Measurements from ENCODE around the gene EFTUD2.
"Not testable (repeated sequence)": the region's sequence is repeated elsewhere in the genome, so short reads cannot be mapped to it uniquely, and the experiment has no call there.

The EFTUD2 gene

DNA sequence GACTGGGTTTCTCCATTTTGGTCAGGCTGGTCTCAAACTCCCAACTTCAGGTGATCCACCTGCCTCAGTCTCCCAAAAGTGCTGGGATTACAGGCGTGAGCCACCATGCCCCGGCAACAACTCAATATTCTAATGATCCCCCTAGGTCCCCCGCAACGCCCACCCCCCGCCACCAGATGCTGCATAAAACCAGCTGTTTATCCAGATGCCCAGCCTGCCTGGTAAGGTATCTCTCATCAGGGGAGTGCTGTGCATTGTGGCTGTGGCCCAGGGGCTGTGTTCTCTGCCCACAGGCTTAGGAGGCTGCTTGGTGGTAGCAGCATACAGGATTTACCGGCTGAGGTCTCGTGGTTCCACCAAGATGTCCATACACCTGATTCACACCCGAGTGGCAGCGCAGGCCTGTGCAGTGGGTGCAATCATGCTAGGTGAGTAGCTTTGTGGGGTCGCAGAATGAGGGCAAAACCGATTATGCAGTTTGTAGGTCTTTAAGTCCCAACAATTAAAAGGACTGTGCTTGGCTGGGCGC lies 50.2 kb downstream of the EFTUD2 start:
- no peak for DNase-seq (ENCODE audit: low read depth in 3 of 3)

DNA sequence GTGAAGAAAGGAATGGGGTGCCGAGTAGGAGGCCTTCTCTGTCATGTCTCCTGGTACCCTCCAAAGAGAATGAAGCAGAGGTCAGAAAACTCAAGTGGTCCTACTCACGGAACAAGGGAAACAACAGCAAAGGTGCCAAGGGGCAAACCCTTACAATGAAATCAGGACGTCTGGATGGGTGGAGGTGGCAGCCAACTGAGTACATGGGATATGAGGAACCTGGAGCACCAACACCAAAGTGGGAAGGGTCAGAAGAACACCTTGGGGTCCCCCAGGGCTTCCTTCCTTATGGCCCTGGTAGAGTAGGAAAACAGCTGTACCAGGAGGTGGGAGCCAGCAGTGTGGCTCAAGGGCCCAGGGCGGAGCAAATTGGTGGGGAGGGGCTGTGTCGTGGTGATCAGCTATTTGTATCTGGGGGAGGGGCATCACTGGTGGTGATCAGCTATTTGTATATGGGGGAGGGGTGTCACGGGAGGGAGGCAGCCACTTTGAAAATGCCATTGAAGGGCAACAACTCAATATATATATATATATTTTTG lies 50.9 kb downstream of the EFTUD2 start:
- DNase-seq (ENCODE audit: low read depth in 3 of 3): no peak

DNA sequence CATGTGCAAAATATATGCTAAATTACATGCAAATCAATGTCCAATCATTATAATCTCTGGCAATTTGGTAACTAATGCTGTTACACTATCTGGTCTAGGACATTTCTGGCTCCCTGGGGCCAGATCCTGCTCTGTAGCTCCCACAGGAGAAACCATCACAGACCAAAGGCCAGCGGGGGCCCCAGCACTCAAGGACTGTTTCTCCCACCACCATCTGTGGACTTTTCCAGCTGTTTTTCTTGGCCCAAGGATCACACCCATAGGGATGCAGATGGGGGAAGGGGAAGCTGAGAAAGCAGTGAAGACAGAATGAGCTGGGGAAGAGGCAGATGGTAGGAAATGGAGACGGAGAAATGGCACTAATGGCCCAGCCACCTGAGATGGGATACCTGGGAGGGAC lies 51.7 kb downstream of the EFTUD2 start, which contains the start of gene HIGD1B:
Gene HIGD1B (plus strand): TSS at position 298 of the 400 bp plus-strand sequence. CDS start 270 bp downstream, outside the sequence.
- DNase-seq (ENCODE audit: low read depth in 3 of 3): no peak

DNA sequence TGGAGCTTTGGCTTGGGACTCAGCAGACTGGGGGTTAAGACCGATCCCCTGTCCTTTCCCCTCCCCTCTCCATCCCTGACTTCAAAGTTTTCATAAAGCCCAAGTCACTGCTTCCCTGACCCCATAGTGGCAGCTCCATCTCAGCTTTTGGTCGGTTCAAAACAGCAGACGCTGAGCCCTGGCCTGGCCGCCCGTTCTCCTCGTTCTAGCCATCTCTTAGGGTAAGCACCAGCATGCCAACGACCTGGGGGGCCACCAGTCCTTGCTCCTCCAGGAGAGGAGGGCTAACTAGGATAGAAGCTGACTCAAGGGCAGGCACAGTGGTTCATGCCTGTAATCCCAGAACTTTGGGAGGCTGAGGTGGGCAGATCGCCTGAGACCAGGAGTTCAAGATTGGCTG lies 53.0 kb downstream of the EFTUD2 start:
- no peak for DNase-seq (ENCODE audit: low read depth in 3 of 3)

DNA sequence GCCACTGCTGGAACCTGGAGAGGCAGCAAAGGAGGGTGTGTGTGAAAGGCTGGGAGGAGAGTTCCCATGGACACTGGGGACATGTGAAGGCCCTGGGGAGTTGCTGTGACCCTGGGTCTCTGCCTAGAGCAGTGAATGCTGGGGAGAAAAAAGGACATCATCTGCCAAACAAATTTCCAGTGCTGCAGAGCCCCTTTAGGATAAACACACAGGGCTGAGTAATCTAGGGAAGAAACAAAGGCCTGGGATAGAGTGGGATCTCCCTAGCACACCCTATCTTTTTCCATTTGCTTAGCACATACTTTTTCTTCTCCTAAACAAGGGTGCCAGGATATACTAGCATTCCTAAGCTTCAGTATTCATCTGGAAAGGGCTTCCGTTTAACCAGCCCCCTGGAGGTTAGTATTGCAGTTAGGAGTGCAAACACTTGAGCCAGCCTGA lies 54.8 kb downstream of the EFTUD2 start:
- no peak for DNase-seq (ENCODE audit: low read depth in 3 of 3)

DNA sequence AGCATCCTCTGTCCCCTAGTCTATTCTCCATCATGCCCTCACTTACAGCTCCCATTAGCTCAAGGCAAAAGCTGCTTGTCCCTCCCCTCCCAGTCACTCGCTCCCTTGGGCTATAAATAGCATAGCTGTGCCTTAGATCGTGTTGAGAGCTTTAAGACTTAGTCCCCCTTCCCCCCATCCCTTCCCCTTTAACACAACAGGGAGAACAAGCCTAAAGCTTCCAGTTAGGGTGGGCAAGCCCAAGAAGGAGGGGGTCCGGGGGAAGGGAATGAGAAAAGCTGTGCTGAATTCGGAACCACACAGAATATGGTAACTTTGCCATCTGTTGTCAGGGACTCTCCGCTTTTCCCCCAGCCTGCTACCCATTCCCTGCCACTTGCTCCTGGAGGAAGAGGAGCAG lies 56.5 kb downstream of the EFTUD2 start:
- no peak for DNase-seq (ENCODE audit: low read depth in 3 of 3)

DNA sequence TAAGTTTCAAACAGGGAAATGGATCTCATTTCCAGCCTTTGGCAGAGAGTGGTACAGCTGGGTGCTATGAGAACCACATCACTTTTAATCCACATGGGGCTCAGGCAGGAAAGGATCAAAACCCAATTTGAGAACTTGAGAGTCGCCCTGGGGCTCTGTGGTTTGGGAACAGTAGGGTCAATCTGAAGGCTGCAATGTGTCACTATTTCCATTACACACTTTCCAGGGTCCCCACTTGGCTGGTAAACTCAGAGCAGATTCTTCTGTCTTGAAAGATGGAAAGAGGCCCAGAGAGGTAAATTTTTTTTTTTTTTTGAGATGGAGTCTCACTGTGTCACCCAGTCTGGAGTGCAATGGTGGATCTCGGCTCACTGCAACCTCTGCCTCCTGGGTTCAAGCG lies 58.3 kb downstream of the EFTUD2 start:
- DNase-seq (ENCODE audit: low read depth in 3 of 3): peak in 1 of 3 experiments; percentile 5

DNA sequence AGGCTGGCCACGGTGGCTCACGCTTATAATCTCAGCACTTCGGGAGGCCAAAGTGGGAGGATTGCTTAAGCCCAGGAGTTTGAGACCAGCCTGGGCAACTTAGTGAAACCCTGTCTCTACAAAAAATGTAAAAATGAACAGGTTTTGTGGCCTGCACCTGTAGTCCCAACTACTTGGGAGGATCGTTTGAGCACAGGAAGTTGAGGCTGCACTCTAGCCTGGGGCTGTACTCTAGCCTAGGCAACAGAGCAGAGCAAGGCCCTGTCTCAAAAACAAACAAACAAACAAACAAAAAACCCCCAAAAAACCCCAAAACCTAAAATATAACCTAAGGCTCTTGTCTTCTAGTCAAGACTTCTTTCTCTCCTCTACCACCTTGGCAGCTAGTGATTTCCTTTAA lies 59.0 kb downstream of the EFTUD2 start:
- DNase-seq (ENCODE audit: low read depth in 3 of 3): no peak

DNA sequence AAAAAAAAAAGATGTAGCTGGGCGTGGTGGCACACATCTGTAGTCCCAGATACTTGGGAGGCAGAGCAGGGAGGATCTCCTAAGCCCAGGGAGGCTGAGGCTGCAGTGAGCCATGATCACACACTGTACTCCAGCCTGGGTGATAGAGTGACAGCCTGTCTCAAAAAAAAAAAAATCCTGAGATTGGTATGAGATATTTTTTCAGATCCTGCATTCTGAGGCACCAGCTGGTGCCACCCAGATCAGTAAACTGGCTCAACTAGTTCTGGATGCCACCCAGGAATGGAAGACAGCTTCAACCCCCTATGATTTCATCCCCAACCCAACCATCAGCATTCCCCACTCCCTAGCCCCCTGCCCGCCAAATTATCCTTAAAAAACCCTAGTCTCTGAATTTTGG lies 62.0 kb downstream of the EFTUD2 start:
- DNase-seq (ENCODE audit: low read depth in 3 of 3): no peak

DNA sequence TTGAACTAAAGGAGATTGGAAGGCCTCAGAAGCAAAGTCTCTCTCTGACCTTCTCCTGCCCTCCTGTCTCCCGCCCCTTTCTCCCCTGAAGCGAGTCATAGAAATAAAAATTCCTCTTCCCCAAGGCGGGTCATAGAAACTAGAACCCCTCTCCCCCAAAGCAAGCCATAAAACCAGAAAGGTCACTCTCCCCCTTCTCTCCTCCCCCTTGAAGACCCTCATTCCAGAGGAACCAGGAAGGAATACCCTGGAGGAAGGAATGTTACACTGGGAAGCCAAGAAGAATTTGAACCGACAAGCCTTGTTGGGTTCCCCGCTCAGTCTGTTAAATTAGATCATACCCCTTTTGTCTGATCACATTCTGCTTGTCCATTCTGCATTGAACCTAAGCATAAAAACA lies 66.4 kb downstream of the EFTUD2 start:
- no peak for DNase-seq (ENCODE audit: low read depth in 3 of 3)

DNA sequence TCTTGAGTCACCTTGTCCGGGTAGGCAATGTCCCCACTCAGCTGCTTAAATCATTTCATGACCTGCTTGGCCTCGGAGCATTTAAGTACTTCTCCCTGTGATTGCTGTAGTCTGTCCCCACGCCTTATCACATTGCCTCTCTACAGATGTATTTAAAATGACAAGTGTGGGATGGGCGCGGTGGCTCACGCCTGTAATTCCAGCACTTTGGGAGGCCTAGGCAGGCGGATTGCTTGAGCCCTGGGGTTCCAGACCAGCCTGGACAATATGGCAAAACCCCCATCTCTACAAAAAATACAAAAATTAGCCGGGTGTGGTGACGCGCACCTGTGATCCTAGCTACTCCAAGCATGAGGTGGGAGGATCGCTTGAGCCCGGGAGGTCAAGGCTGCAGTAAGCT lies 67.9 kb downstream of the EFTUD2 start:
- no peak for DNase-seq (ENCODE audit: low read depth in 3 of 3)

DNA sequence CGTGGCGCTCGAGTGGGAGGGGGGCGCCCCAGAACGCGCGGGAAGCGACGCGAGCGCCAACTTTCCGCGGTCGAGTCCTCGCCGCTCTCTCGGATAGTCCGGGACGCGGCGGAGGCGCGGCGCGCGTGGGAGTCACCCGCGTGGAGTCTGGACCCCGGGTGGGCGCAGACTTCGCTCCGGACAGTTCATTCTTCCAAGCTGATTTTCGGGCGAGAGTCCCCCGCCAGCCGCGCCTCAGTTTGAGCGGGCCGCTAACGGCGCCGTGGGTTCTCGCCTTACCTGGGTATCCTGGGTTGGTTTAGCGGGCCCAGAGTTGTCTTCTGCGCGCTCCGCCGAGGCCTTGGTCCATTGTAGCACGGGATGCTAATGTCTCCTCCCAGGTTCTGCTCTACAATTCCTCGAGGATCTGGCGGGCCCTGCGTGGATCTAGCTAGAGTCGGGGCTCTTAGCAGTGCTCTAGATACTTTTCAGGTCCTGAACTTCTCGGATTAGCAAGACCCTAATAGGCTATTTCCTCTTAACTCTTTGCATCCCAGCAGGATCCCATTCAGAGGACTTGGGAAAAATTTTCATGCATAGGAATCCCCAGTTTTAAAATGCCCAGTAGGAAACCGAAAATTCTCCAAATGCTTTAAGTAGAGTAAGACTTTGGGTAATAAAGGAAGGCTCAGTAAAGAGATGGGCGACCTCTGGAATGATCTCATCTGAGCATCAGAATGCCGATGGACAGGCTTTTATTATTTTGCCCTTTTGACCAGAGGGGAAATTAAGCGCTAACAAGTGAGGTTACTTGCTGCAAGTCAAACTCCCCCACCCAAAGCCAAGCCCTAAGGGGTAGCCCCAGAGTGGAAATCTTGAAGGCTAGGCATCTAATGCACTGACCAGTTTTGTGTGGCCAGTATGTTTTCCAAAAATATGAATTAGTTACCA lies 68.6 kb downstream of the EFTUD2 start:
- peak in 1 of 3 experiments; percentile 12 for DNase-seq (ENCODE audit: low read depth in 3 of 3)

DNA sequence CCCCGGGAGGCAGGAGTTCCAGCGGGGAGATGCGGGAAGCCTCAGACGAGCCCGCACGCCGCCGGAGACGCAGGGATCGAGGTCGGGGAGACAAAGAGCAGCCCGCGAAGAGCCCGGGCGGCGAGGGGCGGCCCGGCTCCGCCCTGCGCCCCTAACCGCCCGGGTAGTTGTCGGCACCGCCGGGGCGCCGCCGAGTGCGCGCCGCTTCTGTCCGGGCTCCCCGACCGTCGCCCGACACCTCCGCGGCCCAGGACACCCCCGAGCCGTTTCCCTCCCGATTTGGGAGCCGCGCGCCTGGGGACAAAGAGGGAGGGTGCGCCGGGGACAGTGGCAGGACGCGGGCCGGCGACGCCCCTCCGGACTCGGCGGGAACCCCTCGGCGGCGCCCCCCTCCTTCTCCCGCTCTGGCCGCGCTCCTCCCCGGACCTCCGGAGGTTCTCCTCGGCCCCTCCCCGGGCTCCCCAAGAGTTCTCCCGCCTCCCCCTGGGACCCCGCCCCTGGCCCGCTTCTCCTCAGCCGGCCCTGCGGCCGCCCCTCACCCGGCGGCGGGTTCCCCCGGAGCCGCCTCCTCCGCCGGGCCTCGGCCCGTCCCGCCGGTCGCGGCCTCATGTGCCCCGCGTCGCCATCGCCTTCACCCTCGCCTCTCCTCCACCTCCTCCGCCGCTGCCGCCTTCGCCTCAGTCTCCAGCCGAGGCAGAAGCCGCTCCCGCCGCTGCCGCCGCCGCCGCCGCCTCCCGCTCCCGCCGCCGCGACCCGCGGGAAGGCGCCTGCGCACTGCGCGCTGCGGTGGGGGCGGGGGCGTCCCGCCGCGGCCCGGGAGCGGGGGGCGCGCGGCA lies 69.5 kb downstream of the EFTUD2 start, which contains the start of gene GJC1:
Gene GJC1 (minus strand): TSS at position 765 of the 836 bp plus-strand sequence. CDS start 24,470 bp downstream, outside the sequence.
- peak in 1 of 3 experiments; percentile 28 for DNase-seq (ENCODE audit: low read depth in 3 of 3)

DNA sequence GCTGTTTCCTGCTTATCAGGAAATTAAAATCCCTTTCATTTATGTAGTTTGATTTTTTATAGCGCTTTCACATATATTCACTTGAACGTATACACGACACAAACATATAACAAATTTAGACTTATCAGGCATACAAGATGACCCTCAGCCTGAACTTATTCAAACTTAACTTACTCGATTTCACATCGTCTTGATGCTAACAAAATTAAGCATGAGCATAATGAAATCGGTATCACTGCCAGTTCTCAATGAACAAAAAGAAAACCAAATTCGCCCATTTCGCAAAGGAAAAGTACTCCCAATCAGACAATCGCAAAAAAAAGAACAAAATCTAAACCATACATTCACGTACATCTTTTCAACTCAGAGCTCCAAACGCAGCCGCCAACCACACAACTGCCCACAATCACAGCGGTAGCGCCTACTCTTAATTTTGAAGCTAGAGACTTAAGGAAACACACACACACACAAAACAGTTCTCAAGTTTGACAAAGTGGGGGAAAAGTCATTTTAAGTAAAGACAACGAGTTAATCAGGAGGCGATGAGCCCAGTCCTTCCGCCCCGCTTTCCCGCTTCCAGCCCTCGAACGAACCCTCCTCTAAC lies 70.2 kb downstream of the EFTUD2 start:
- DNase-seq (ENCODE audit: low read depth in 3 of 3): no peak

DNA sequence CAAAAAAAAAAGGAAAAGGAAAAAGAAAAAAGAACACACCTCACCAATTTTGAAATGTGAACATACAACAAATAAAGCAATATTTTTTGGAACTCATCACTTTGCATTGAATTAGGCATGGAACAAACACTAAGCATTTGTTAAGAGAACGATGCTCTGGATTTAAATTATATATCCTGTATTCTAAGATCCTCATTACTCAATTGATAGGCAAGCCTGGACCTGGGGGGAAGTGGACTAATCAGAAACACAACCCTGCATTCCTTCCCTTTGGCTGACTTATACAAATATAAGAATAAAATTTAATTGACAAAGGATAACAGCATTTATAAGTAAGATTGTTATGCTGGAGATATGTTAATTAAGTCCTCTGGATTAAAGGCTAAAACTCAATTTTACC lies 71.4 kb downstream of the EFTUD2 start:
- DNase-seq (ENCODE audit: low read depth in 3 of 3): no peak

DNA sequence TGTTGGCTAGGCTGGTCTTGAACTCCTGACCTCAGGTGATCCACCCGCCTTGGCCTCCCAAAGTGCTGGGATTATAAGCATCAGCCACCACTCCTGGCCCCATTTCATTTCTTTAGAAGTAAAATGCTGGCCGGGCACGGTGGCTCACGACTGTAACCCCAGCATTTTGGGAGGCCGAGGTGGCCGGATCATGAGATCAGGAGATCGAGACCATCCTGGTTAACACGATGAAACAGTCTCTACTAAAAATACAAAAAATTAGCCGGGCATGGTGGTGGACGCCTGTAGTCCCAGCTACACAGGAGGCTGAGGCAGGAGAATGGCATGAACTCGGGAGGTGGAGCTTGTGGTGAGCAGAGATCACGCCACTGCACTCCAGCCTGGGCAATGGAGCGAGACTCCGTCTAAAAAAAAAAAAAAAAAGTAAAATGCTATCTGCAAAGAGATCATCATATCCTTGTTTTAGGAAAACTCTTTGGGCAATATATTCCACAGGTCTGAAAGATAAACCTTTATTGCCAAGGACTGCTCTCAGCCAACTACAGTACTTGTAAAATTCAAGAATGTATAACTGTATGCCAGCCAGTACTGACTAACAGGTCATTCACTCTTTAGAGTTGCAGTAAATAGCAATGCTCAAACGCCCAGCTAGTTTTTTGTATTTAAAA lies 73.0 kb downstream of the EFTUD2 start:
- DNase-seq (ENCODE audit: low read depth in 3 of 3): no peak

DNA sequence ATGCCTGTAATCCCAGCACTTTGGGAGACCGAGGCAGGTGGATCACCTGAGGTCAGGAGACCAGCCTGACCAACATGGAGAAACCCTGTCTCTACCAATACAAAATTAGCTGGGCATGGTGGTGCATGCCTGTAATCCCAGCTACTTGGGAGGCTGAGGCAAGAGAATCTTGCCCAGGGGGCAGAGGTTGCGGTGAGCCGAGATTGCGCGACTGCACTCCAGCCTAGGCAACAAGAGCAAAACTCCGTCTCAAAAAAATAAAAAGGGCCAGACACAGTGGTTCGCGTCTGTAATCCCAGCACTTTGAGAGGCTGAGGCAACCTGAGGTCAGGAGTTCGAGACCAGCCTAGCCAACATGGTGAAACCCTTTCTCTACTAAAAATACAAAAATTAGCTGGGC lies 74.0 kb downstream of the EFTUD2 start:
- DNase-seq (ENCODE audit: low read depth in 3 of 3): not testable (repeated sequence)

DNA sequence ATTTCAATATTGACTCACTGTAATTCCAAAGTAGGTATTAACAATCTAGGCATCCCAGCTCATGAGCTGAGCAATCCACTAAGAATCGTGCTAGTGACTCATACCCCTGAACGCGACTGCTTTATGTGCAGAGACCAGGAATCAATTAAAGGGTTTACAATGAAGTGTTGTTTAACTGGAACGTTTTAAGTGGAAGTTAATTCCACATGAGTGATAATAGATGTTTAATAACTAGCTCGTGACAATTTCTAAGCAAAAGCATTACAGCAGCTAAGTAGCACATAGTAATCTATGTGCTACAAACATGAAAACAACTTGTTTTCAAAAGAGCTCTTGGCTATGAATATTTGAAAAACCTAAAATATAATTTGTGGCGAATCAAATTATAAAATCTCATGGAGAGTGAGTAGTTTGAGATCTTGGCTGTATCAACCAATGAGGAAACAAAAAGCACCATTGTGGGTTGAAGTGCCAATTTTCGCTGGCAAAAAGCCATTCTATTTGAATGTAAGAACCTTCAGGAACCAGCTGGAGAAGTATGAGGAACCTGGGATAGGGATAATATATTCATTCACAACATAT lies 78.5 kb downstream of the EFTUD2 start:
- no peak for DNase-seq (ENCODE audit: low read depth in 3 of 3)

DNA sequence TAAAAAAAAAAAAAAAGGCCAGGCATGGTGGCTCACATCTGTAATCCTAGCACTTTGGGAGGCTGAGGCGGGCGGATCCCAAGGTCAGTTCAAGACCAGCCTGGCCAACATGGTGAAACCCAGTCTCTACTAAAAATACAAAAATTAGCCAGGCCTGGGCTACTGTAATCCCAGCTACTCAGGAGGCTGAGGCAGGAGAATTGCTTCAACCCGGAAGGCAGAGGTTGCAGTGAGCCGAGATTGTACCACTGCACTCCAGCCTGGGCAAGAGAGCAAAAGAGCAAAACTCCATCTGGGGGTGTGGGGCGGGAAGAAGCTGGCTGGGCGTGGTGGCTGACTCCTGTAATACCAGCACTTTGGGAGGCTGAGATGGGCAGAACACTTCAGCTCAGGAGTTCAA lies 80.7 kb downstream of the EFTUD2 start:
- DNase-seq (ENCODE audit: low read depth in 3 of 3): not testable (repeated sequence)

DNA sequence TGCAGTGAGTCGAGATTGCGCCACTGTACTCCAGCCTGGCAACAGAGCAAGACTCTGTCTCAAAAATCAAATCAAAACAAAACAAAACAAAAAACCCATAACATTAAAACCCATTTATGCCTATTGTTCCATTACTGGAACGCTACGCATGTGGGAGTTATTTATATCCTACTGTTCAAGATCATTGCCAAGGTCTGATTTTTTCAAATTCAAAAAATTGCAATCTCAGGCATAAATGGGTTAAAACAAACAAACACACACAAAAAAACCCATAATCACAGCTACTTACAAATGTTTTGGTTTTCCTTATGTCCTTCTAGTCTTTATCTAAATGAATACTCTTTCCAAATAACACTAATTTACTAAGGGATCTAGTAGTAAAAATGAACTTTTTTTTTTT lies 87.0 kb downstream of the EFTUD2 start:
- no peak for DNase-seq (ENCODE audit: low read depth in 3 of 3)

Data from stimulated activated CD4-positive, alpha-beta T cell treated with anti-CD3 and anti-CD28 coated beads, TNF-alpha, amount 100 ng/mL, for 24 hours (primary cell).